T-helper 17 cell (primary cell): Measurements from ENCODE around the gene GATAD2A. TPM values are rescaled to one million over a fixed set of nuclear protein-coding genes. Genes with fewer than 3 reads are reported as not detected.

Experiments
- ATAC-seq: fragments of 150-1000 bp; cut with Tn5 transposase; 2 replicates; pipeline ENCODE4 v1.10.0; 2021; ENCODE audit warnings: mild to moderate bottlenecking, moderate library complexity
- DNase-seq, 3 donors: peaks; one replicate each; pipeline versions ENCODE4 v3.0.0 to v3.0.0-alpha.2; 2020 to 2021
- H3K9me3 ChIP-seq: one replicate; pipeline ENCODE4 v1.7.0; 2013; ENCODE audit warnings: low read length, mild to moderate bottlenecking; ENCODE audit not compliant: control insufficient read depth, poor library complexity, severe bottlenecking
- H3K27ac Mint-ChIP-seq: one replicate; pipeline ENCODE4 v1.8.0; 2022; ENCODE audit warnings: mild to moderate bottlenecking, moderate library complexity, mixed read lengths
- H3K27me3 Mint-ChIP-seq: one replicate; pipeline ENCODE4 v1.8.0; 2022; ENCODE audit warnings: mixed read lengths
- H3K36me3 Mint-ChIP-seq: one replicate; pipeline ENCODE4 v1.8.0; 2022; ENCODE audit warnings: low read depth, mixed read lengths
- H3K4me1 Mint-ChIP-seq: one replicate; pipeline ENCODE4 v1.8.0; 2022; ENCODE audit warnings: mild to moderate bottlenecking, mixed read lengths
- H3K4me3 Mint-ChIP-seq: one replicate; pipeline ENCODE4 v1.8.0; 2022; ENCODE audit warnings: mild to moderate bottlenecking, moderate library complexity, mixed read lengths
- total RNA-seq, 4 donors: library from RNA in 2 of 4; stranded (reverse) in 2 of 4; gene quantifications; one replicate each; pipeline ENCODE4 v1.2.3 and lab custom pipeline; 2022 to 2026

Gene GATAD2A
- total RNA-seq, 2 donors from 2014 or later: 129 to 153 TPM

DNA sequence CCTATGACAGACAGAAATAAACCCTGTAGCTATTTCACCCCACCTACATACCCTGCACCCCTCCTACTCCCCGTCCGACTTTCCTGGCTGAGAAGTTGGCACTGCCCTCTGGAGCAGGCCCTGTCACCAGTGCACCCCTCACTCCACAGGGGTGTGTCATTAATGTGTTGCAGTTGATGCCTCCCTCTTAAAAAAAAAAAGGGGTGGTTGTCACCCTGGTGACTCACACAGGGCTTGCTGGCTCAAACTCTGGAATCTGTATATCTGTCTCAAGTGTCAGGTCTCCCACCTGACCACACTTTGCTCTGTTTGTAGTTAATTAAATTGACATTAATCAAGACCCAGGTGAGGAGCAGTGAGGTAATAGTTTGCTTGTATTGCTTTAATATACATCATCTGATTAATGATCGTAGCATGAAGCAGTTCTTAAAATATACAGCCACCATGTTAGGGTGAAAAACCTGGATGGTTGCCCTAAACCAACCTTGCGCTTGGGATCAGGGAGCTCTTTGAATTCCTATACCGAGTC is 2.0 kb upstream of the GATAD2A start:
- peak overlapping the region; percentile 78 for H3K27ac Mint-ChIP-seq
- no peaks in the 10 kb centered on the region for H3K27me3 Mint-ChIP-seq
- H3K4me1 Mint-ChIP-seq: peaks cover 37% of the 10 kb centered on the region
- peaks cover 2% of the 10 kb centered on the region for H3K36me3 Mint-ChIP-seq
- no peak for DNase-seq
- peak overlapping the region; percentile 61 for H3K4me3 Mint-ChIP-seq
- no peaks in the 10 kb centered on the region for H3K9me3 ChIP-seq
- ATAC-seq: no peak

DNA sequence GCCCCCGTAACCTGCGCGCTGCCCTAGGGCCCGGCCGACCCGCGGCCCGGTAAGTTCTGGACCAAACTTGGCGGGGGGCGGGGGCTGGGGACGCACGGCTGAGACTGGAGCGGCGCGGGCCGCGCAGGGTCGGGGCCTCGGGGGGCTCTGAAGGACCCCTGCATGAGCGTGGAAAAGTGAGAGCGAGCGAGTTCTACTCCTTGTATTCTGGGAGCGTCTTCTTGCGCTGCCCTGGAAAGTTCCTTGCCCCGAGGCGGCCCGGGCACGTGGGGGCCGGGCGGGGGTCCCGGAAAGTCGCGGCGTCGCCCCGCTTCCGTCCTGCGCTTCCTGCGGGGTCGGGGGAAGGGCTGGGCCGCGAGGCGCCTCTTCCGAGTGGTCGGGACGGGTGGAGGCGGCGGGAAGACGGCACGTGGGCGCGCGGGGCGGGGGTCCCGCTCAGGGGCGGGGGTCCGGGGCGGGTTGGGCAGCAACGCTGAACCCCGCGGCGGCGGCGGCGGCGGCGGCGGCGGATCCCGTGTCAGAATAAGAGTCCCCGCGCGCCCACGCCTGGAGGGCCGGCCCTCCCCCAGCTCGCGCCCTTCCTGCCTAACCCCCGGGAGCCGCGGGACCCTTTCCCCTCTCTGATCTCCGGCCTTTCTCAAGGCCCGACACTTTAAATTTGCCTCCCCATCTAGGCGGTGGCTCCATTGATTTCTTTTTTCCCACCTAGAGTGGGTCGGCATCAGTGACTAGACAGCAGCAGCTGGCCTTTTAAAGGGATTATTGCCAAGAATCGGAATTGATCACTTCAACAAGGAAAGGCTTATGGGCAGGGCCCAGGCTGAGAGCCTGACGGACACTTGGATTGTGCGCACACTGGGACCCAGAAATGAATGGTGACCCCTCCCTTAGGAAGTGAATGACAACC is 749 bp downstream of the GATAD2A start:
- ATAC-seq: peak; percentile 12
- H3K9me3 ChIP-seq: no peaks in the 10 kb centered on the region
- no peaks in the 10 kb centered on the region for H3K27me3 Mint-ChIP-seq

DNA sequence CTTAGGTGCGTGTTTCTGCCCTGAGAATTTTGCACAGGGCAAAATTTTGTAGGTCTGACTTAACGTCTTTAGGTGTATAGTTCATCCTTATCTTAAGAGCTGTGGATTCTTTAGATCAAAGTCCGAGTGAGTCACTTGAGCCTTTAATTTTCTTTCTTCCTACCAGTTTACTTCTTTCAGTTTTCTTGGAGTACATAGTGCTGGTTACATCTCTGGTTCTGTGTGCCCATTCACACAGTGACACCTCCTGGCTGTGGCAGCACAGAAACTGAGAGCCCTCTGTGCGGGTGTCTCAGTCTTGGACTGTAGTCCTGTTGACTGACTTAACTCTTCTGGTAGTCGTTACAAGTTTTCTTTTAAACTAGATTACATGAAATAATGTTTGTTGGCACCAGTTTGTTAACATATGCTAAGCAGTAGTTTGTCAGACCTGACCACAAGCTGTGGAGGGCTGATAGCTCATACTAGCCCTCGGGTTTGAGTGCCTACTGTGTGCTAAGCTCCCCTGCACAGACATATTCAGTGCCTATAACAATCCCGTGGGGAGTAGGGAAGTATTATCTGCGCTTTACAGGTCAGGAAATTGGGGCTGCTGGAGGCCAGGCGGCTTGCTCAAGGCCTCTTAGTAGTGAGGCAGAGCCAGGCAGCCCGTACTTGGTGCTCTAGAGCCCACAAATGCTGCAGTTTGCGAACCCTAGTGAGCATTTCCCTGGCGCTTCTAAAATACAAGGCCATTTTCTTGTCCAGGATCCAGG is 1.6 kb downstream of the GATAD2A start:
- peaks cover 60% of the 10 kb centered on the region for H3K4me1 Mint-ChIP-seq
- peak; percentile 50 for ATAC-seq
- DNase-seq: peak in 1 of 3 donors; percentile 30

More for the DNA sequence above, 749 bp downstream of the GATAD2A start:
- H3K27ac Mint-ChIP-seq: peak overlapping the region; percentile 88
- peak overlapping the region; percentile 95 for H3K4me3 Mint-ChIP-seq
- H3K4me1 Mint-ChIP-seq: peaks cover 56% of the 10 kb centered on the region
- peaks cover 2% of the 10 kb centered on the region for H3K36me3 Mint-ChIP-seq
- DNase-seq: peak; percentile 29 to 56 (median 56)

DNA sequence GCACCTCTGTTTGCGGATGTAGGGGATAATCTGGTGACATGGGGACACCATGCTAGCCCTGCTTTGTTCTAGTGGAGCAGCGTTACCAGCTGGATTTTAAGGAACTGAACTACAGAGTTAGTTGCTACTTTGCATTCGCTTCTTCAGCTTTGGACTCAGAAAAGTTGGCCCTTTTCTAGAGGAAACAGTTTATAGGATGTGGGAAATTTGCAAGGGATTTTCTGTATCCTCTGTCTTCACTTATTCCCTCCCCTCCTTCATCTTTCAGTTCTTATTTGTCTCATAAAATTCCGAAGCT is 2.1 kb downstream of the GATAD2A start:
- peak overlapping the region; percentile 88 for H3K27ac Mint-ChIP-seq
- DNase-seq (no peak), ATAC-seq (no peak)
- peaks cover 2% of the 10 kb centered on the region for H3K36me3 Mint-ChIP-seq
- no peaks in the 10 kb centered on the region for H3K27me3 Mint-ChIP-seq
- H3K4me3 Mint-ChIP-seq: peak overlapping the region; percentile 95
- H3K4me1 Mint-ChIP-seq: peaks cover 63% of the 10 kb centered on the region
- H3K9me3 ChIP-seq: no peaks in the 10 kb centered on the region

More for the DNA sequence above, 1.6 kb downstream of the GATAD2A start:
- Mint-ChIP-seq H3K36me3 (peaks cover 2% of the 10 kb centered on the region), H3K4me3 (peak overlapping the region; percentile 95), H3K27me3 (no peaks in the 10 kb centered on the region), H3K27ac (peak overlapping the region; percentile 88)
- no peaks in the 10 kb centered on the region for H3K9me3 ChIP-seq

DNA sequence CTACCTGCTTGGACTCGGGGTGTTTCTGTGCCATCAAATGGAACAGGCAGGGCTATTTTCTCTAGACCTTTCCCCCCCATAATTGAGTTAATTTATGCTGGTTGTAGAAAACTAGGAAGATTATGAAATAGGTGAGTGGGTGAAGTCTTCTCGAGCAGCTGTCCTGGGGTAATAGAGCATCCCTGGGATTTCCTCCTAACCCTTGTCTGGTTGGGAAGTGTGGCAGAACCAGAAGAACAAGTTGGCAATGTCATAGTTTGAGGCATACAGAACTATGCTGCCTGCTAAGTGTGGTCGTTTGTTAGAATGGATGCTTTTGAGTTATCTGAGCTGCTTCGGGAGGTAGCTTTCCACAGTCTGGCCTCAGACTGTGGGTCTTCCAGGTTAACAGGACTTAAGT is 3.7 kb downstream of the GATAD2A start:
- no peaks in the 10 kb centered on the region for H3K36me3 Mint-ChIP-seq
- peak overlapping the region; percentile 88 for H3K27ac Mint-ChIP-seq
- H3K9me3 ChIP-seq: no peaks in the 10 kb centered on the region
- H3K4me1 Mint-ChIP-seq: peaks cover 66% of the 10 kb centered on the region
- H3K27me3 Mint-ChIP-seq: no peaks in the 10 kb centered on the region
- DNase-seq: no peak
- ATAC-seq: no peak
- peak overlapping the region; percentile 77 for H3K4me3 Mint-ChIP-seq

DNA sequence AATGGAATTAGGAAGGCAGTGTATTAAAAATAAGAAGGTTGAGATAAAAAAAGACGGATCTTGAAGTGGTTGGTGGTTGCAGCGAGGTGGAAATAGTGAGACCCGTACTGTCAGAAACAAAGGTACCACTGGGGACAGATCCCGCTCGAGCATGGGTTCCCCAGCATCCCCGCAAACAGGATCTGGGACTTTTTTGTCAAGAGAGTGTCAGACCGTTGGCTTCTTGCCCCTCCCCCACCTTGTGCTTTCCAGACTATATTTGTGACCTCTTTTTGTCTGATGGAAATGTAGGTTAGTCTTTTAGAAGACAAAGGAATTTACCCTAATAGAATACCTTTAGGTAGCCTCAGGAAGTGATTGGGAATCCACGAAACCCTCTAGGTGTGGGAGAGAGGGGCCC is 4.2 kb downstream of the GATAD2A start:
- Mint-ChIP-seq H3K4me3 (peak overlapping the region; percentile 77), H3K27ac (peak overlapping the region; percentile 88), H3K4me1 (peaks cover 67% of the 10 kb centered on the region), H3K27me3 (no peaks in the 10 kb centered on the region), H3K36me3 (no peaks in the 10 kb centered on the region)
- DNase-seq: no peak
- no peaks in the 10 kb centered on the region for H3K9me3 ChIP-seq
- no peak for ATAC-seq

DNA sequence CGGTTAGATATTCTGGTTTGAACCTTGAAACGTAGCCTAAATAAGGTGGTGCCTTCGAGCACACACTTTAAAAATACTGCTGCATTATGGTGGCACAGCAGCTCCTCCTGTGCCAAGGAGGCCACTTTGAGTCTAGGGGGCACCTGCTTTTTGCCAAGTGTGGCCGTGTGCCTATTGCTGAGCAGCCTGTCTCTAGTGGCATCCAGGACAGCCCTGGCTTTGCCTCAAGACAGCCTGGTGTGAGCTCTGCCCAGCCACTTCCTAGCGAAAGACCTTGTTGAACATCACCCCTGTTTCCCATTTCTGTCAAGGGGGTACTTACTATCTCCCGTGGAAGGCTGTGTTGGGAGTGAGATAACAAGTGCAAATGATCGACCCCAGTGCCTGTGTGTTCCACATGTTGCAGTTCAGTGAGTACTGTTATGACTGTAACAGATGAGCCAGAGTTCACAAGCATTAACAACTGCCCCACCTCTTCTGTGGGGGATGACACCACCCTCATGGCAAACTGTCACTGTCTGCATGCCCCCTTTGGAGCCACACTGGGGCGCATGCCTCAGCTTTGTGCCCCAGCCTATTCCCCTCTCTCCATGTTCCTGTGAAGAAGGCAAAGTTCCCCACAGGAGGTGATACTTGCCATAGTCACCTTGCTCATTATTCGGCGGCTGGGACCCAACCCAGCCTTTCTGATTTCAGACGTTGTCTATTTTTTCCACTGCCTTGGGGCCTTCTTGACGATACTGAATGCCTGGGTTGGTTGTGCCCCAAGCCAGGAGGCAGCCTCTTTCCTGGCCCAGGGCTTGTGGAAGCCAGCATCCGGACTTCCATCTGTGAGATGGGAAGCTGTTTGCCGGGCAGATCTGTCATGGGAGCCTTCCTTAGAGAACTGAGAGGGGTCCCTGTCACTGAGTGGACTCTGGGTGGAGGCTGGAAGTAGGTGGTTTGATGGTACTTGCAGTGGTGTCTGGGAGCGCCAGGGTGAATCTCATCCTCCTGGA is 5.4 kb downstream of the GATAD2A start:
- Mint-ChIP-seq H3K27ac (peak overlapping the region; percentile 88), H3K4me1 (peaks cover 65% of the 10 kb centered on the region), H3K27me3 (no peaks in the 10 kb centered on the region), H3K4me3 (peak overlapping the region; percentile 3), H3K36me3 (no peaks in the 10 kb centered on the region)
- DNase-seq (no peak), ATAC-seq (no peak)
- H3K9me3 ChIP-seq: no peaks in the 10 kb centered on the region

DNA sequence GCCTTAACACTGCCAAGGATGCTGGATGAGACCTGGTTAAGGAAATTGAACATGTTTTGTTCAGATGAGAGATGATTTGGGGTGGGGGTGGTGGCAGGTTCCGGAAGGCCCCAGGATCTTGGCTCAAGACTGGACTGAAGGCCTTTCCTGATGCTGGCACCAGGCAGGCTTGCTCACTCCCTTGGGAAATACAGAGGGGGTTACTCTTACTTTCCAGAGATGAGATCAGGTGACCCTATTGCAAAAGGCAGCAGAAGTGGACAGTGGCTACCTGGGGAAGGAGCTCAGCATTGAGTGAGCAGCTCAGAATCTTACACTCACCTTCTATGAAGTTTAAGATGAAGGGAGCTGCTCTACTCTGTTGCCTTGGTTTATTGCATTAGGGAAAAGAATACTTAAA is 10.8 kb downstream of the GATAD2A start:
- H3K27ac Mint-ChIP-seq: peak overlapping the region; percentile 16
- peaks cover 60% of the 10 kb centered on the region for H3K4me1 Mint-ChIP-seq
- H3K36me3 Mint-ChIP-seq: no peaks in the 10 kb centered on the region
- no peaks in the 10 kb centered on the region for H3K9me3 ChIP-seq
- DNase-seq (no peak), ATAC-seq (no peak)
- no peak overlapping the region for H3K4me3 Mint-ChIP-seq
- H3K27me3 Mint-ChIP-seq: no peaks in the 10 kb centered on the region

DNA sequence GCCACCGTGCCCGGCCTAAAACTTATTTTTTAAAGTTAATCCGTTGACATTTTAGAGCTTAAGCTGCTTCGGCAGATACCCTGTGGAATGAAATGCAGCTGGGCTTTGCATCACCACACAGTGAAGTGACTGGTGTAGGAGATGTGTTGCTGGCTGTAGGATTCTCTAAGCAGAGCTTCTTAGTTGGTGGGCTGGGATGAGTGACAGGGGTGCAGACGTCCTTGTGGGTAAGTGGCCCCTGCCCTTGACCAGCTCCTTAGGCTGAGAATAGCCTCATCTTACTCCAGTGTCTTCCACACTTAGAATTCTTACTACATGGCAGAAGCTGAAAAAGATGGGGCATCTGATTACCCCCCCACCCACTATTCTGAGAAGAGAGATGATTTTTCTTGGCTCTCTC is 11.6 kb downstream of the GATAD2A start:
- DNase-seq: no peak
- H3K9me3 ChIP-seq: no peaks in the 10 kb centered on the region
- Mint-ChIP-seq H3K4me1 (peaks cover 63% of the 10 kb centered on the region), H3K4me3 (peak overlapping the region; percentile 67), H3K36me3 (no peaks in the 10 kb centered on the region), H3K27ac (peak overlapping the region; percentile 88), H3K27me3 (no peaks in the 10 kb centered on the region)
- ATAC-seq: no peak

DNA sequence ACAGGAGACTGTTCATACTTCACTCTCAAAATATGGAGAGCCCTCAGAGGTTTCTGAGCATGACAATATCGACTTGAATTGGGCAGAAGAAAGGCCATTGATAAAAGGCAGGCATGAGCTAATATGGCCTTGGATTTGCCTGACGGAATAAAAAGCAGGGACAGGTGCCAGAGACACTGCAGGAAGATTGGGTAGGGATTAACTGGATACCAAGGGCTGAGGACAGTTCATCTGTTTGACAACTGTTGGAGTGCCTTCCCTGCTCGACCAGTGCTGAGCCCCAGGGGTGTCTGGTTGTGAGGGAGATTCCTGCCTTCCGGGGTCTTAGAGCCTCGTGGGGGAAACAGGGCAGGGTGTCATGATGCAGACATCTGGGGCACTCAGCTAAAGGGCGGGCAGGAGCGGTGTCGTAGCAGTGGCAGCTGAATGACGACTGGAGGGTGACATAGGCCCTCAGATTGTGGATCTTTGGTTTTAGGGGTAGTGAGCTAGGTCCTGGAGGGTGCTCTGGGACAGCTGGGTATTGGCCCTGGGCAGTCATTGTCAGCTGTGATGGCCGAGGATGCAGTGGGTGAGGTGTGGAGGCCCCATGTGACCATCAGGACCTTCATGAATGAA is 12.3 kb downstream of the GATAD2A start:
- Mint-ChIP-seq H3K4me1 (peaks cover 58% of the 10 kb centered on the region), H3K27ac (peak overlapping the region; percentile 88), H3K36me3 (no peaks in the 10 kb centered on the region), H3K4me3 (peak overlapping the region; percentile 67), H3K27me3 (no peaks in the 10 kb centered on the region)
- ATAC-seq (no peak), DNase-seq (no peak)
- H3K9me3 ChIP-seq: no peaks in the 10 kb centered on the region

DNA sequence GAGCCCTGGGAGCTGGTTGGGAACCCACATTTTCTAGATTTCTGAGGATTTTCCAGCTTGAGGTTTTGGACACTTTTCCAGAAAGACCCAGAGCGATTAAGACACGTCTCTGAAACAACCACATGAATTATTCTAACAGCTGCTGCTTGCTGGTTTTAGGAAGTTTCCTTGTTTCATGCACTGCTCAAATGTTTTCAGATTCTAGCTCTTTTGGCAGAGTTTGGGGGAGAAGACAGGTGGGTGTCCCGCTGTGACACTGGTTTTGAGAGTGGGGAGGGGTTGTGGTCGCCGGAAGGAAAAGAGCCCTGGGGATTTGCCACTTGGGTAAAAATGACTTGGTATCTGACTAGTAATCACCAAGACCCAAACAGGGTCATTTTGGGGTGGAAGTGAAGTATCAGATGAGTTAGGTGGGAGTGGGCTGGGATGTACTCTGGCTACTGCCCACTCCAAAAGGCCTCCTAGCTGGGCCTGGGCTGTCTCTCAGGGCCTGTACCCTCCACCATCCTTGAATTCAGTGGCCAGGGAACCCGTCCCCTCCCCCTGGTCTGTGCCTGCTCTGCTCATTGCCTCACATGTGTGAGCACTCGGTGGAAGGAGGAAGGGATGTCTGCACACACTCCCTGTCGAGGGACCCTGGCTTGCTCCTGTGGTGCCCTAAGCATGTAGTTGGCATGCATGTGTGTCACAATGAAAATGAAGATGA is 13.2 kb downstream of the GATAD2A start:
- DNase-seq (no peak), ATAC-seq (no peak)
- H3K27ac Mint-ChIP-seq: peak overlapping the region; percentile 88
- no peaks in the 10 kb centered on the region for H3K36me3 Mint-ChIP-seq
- no peaks in the 10 kb centered on the region for H3K9me3 ChIP-seq
- H3K27me3 Mint-ChIP-seq: no peaks in the 10 kb centered on the region
- peak overlapping the region; percentile 67 for H3K4me3 Mint-ChIP-seq
- H3K4me1 Mint-ChIP-seq: peaks cover 51% of the 10 kb centered on the region
